ENCODE measurements around the gene KIF26B.

The KIF26B gene

DNA sequence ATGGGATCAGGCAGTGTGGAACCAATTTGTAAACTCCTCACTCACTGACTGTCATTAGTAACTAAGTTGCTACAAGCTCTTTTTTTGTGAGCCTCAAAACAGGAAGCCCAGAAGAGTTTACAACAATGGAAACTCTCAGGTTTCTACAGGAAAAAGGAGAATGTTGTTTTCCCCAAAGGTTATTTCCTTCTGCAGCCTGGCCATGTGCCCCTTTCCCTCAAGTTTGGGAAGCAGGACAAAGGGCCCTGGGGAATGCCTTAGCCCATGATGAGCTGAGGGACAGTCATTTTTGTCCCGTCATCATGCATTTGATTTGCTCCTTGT, 395.9 kb downstream of the KIF26B start:
- DNase-seq (ENCODE audit: low spot score) (no peak), FAIRE-seq (no peak)

DNA sequence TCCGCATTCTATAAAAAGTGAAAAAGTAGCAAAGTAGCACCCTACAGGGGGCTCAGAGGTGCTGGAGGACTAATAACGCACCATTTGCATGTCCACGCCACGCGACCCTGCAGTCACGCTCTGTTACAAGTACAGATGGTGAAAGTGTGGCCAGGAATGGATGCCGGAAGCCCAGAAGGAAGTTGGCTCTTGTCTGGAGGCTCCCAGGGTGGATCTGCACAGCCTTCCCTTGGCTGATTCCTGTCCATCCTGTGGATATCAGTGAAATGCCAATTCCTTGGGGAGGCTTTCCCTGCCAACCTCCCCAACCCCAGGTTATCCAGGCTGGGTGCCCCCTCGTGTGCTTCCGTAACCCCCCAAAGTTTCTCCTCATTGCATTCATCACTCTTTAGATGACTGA, 396.8 kb downstream of the KIF26B start:
- FAIRE-seq (no peak), DNase-seq (ENCODE audit: low spot score) (no peak)

DNA sequence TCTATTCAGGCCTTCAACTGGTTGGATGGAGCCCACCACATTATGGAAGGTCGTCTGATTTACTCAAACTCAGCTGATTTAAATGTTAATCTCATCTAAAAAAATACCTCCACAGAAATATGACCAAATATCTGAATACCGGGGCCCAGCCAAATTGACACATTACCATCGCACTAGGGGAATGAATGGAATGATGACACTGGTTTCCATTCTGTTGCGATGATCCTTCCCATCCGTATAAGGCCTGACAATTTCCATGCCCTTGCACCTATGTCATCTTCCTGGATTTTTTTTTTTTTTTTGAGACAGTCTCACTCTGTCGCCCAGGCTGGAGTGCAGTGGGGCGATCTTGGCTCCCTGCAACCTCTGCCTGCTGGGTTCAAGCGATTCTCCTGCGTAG, 397.5 kb downstream of the KIF26B start:
- FAIRE-seq = no peak
- no peak for DNase-seq (ENCODE audit: low spot score)

DNA sequence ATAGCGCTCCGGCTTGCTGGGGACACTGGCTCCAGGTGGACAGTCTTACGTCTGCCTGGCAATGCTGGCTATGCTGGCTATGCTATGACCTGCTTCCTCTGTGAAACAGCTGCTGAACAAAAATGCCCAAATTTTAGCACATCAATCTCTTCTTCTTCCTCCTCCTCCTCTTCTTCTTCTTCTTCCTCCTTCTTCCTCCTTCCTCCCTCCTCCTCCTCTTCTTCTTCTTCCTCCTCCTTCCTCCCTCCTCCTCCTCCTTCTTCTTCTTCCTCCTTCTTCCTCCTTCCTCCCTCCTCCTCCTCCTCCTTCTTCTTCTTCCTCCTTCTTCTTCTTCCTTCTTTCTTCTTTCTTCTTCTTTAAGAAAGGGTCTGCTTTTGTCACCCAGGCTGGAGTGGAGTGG, 401.3 kb downstream of the KIF26B start:
- no peak for DNase-seq (ENCODE audit: low spot score)
- no peak for FAIRE-seq

DNA sequence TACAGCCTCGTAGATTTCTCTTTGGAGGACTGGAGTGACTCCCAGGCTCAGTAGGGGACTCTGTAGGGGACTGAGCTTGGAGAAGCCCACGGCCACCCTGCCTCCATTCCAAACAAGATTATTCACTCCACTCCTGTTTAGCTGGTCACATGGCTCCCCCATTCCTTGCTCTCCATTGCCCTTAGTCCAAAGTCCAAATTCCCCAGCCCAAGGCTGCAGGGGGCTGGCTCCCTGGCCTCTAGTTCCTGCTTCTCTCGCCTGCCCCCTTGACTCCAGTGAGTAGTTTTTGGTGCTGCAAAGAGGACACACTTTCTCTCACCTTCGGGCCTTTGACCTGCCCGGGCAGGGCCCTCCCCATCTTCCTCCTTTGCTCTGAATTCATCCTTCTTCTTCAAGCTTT, 403.3 kb downstream of the KIF26B start:
- FAIRE-seq = no peak
- DNase-seq (ENCODE audit: low spot score) = no peak

DNA sequence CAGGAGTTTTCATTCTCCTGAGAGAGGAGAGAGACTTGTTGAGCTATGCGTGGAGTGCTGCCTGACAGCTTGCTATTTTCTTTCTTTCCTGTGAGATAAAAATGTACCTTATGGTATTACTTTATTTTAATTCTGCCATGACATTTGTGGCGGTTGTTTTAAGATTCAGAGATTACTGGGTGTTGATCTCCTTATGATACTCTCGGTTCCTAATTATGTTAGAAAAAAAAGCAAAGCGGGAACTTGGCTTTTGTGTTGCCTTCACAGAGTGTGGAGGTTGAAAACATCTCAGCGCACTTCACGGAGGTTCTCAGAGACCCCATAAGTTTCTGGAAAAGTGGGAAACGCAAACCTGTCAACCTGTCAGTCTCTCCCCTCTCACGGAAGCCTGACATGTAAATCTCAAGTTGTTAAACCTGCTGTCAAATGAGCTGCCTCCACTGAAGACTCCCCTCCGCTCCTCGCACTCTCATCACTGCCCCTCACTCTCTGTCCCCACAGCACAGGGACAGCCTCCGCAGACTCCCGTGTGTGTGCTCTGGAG, 405.6 kb downstream of the KIF26B start:
- DNase-seq (ENCODE audit: low spot score) (no peak), FAIRE-seq (no peak)

DNA sequence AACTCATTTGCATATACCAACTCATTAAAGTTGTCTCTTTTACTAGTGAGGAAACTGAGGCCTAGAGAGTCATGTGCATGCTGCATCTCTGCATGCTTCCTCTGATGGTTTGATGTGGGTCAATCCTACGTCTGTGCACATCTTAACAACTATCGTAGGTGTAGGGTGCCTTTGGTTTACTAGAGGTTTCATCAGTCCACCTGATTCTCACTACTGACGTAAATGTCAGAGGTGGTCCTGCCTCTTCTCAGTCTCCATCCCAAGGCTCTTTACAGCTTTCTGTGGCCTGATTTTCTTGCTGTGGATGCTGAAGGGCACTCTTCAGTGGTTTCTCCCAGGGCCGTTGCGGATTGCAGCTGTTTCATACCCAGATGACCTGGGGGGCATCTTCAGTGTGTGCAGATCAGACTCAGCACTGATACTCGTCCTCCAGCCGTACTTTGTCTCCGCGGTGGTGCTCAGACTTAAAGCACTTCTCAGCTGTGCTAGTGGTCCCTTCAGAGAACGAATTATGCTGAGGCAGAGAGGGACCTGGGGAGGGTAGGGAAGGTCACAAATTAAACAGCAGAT, 407.0 kb downstream of the KIF26B start:
- FAIRE-seq (no peak), DNase-seq (ENCODE audit: low spot score) (no peak)

DNA sequence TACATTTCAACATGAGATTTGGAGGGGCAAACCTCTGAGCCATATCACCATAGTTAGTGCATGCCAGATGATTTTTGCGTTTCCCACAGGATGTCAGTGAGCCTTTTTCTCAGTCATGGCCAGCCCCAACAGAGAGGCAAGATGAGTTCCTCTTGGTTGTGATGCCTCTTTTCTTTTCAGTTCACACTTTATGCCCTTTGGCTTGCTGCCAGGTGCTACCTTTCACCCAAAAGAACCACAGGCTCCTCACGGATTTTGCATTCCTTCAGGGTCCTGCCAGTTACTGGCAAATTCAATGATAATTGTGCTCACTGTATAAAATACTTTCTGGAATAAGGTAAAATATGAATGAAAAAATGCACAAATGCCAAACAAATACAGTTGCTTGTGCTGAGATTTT, 411.3 kb downstream of the KIF26B start:
- DNase-seq (ENCODE audit: low spot score) (no peak), FAIRE-seq (no peak)

DNA sequence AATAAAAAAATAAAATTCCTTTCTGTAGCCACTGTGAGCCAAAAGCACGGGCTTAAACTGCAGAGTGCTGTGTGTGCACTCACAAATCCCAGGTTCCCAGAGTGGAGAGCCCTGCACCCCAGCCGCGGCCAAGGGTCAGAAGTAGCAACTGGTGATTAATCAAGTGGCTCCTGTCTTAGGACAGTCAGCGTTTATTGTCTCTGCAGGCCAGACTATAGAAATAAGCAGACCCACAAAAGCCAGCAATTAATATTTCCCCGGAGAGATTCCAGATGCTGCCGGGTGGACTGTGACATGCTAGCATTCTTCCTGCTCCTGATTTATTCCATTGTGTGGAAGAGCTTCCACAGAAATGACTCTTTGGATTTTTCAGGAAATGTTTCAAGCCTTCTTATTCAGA, 412.2 kb downstream of the KIF26B start:
- DNase-seq (ENCODE audit: low spot score) = no peak
- FAIRE-seq = no peak

DNA sequence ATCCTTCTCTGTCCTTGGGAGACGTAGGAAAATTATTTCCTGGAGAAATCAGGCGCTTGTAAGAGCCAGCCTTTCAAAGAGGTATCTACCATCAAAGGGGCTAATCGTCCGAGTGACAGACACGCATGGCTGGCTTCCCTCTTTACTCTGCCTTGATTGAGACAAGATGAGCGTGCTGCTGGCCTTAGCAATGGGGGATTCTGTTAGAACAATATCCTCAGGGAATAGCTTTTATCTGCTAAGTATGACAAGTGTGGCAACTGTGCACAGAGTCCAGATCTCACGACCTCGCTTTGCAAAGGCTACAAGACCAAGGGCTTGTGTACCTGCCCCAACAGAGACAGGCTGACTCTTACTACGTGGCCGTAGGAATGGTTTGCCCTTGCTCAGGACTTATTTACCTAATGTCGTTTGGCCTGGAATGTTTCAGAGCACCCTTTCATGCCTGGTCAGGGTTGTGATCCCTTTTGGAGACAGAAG, 417.1 kb downstream of the KIF26B start:
- FAIRE-seq (no peak), DNase-seq (ENCODE audit: low spot score) (no peak)

DNA sequence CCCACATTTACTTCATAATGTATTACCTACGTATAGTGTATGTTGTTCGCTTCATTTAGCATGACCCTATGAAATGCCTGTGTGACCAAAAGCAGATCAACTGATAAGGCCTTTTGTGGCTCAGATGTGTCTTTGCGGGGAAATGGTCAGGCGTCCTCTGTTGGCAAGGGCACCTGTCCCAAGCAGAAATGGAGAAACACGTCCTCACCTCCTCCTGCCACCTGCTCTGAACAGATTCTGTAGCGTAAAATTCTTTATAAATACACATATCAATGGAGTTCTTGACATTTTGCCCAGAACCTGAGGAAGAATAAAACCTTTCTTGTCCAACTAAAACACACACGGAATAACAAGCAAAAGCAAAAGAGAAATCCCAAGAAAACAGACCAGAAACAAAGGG, 417.9 kb downstream of the KIF26B start:
- DNase-seq (ENCODE audit: low spot score) (no peak), FAIRE-seq (no peak)

DNA sequence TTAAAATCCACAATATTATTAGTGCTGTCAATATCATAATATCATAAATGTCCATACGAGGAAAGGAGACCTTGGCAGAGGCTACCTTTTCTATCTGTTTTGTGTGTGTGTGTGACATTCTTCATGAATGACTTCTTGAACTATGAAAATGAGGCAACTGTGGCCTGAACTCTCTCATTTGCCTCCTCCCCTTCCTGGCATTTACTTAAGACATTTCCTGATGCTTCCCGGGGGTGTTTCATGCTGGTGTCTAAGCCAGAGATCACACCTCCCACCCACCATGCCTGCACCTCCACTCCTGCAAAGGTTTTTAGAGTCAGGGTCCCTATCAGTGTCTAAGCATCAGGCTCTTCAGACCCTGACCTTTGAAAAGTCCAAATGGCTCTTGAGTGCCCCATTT, 420.9 kb downstream of the KIF26B start:
- DNase-seq (ENCODE audit: low spot score) = no peak
- no peak for FAIRE-seq

DNA sequence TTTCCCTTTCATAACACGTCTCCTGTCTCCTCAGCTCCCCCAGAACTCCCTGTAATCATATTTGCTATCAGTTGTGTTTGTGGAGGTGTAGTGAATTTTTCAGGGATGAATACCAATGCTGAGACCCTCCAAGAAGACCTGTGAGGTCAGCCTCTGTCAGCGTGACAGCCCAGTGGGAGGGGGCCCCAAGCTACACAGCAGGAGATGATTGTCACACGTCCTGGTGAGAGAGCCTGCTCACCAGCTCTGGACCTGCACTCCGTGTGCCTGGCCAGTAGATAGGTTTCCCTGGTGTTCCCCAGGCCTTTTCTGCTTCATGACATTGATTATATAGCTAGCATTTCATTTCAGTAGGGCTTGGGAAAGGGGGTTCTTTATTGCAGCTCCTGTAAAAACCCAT, 421.5 kb downstream of the KIF26B start:
- DNase-seq (ENCODE audit: low spot score) = no peak
- FAIRE-seq = no peak

DNA sequence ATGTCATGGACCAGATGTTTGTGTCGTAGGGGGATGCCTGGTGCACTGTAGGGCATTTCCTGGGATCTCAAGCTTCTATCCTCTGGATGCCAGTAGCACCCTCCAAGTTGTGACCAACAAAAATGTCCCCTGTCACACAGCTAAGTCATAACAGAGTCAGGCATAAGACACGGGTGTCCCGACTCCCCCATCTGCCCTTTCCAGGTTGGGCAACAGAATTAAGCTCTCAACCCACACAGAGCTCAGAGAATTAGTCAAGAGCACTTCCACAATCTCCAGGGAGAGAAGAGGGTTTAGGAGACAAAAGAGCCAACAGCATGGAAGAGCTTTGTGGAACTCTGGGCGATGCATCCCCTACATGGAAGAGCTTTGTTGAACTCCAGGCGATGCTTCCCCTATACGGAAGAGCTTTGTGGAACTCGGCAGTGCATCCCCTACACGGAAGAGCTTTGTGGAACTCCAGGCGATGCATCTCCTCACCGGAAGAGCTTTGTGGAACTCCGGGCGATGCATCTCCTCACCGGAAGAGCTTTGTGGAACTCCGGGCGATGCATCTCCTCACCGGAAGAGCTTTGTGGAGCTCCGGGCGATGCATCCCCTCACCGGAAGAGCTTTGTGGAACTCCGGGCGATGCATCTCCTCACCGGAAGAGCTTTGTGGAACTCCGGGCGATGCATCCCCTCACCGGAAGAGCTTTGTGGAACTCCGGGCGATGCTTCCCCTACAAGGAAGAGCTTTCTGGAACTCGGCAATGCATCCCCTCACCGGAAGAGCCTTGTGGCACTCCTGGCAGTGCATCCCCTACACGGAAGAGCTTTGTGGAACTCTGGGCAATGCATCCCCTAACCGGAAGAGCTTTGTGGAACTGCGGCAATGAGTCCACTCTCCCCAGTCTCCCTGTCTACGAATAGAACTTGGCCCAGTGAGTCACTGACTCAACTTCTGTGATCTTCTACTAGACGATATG, 422.7 kb downstream of the KIF26B start:
- no peak for FAIRE-seq
- DNase-seq (ENCODE audit: low spot score) = no peak

DNA sequence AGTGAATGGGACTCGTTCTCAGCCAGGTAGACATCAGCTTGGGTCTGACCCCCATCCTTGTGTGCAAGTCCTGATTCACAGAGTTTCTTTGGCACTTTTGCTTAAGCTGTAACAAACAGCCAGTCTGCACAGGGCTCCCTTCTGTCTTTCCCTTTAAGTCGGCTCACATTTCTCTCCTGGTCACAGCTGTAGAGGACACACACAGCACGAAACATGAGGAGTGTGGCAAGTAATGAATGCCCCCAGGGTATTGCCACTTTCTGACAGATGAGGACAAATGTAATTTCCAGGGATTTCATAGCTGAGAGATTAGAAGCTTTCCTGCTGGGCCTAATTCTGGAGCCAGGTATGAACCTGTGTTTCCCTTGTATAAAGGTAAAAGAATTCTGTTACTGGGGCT, 423.5 kb downstream of the KIF26B start:
- FAIRE-seq (no peak), DNase-seq (ENCODE audit: low spot score) (no peak)

DNA sequence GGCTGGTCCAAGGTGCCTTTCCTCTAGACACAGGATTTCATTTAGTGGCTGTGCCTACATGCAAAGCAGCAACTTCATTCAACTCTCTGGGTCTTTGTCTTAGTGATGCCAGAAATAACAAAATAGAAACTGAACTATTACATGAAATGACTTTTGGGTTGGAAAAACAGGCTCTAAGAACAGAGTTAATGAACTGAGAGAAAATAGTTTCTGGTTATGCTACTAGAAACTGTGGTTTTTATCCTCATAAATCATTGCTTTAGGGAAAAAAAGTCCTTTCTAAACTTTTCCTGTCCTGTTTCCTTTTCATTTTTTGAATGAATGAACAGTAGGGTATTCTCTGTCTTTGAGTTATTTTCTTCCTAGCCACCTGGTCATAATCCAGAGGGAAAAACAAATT, 424.0 kb downstream of the KIF26B start:
- FAIRE-seq = no peak

DNA sequence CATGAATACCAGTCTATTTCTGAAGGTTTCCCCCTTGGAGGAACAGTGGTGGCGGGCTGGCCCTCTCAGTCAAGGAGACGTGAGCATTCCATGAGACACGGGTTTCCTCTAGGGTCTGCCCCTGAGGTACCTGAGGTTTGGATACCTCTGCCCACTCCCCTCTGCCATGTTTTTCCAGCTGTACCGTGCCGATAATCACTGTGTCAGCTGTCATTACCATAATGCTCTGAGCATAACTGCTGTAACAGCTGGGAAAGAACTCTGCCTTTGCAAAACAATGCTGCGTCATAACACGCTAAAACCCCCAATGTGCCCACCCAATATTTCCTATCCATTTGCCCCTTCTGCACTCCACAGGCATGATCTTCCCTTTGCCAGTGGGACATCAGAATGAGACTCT, 425.1 kb downstream of the KIF26B start:
- FAIRE-seq (no peak), DNase-seq (ENCODE audit: low spot score) (no peak)

More for the DNA sequence above, 424.0 kb downstream of the KIF26B start:
- DNase-seq (ENCODE audit: low spot score) = no peak

DNA sequence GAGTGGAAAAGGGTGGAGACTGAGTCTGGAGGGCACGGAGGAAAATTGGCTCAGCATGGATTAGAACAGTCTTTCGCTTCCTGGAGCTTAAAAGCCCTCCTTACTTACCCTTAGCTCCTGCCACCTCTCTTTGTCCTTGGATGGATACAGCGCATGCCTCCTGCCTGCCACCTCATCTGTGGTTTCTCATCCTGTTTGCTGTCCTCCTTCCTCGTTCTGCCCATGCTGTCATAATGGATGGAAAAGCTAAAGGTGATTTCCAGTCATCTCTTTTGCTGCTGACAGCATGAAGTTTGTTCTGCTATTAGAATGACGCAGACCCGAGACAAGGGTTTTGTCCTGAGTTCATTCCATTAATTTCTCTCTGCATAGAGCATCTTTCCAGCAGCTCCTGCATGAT, 425.9 kb downstream of the KIF26B start:
- no peak for DNase-seq (ENCODE audit: low spot score)
- no peak for FAIRE-seq

DNA sequence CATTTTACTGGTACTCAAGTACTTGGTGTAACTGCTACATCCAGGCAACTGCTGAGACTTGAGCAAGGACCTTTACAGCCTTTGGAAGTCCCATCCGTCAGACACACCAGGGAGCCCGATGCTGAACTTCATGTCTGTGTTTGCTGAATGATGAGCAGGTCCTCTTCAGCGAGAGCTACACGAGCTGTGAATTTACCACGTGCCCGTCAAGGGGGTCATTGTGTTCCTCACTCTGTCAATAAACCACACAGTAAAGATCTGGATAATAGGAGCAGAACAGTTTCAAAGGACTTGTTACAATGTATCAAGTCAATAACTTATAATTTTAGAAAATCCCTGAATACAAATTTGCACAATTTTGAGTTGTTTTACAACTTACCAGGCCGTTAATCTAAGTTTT, 427.2 kb downstream of the KIF26B start:
- no peak for FAIRE-seq
- no peak for DNase-seq (ENCODE audit: low spot score)

DNA sequence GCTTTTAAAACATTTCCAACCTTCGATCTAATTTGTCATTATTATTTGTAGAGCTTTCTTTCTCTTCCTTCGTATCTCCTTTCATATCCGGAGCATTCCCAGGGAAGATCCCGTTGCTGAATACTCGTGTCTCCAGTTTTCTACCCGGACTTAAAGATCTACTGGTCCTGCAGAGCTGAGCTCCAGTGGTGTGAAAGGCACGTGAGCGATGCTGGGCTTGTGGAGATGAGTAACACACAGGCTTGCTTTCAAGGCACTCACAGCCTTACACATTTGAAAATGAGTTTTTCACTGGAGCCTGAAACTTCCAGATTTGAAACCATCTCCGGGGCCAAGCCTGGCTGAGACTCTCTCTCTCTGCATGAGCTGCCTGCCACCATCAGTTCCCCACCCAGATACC, 428.3 kb downstream of the KIF26B start:
- DNase-seq (ENCODE audit: low spot score) (no peak), FAIRE-seq (no peak)

DNA sequence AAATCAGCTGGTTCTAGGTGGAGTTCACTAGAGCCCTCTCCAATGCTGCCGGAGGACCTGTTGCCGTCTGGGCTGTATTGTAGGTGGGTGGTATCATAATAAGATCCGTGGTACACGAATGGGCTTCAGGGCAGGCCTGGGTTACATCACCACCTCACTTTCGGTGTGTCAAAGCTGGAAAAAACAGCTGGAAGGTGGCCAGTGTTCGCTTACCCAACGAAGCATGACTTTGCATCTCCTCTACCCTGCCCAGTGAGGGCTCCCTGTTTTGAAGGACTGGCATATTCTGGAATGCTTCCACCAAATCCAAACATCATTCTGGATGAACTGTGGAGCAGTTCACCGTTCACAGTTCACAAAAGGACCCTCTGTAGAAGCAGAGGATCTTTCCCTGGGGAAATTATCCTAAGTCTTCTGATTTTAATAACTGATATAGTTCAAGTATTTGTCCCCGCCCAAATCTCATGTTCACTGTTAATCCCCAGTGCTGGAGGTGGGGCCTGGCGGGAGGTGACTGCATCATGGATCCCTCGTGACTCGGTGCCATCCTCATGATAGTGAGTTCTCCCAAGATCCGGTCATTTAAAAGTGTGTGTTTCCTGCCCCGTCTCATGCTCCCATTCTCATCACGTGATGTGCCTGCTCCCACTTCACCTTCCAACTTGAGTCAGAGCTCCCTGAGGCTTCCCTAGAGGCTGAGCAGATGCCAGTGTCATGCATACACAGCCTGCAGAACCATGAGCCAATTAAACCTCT, 429.0 kb downstream of the KIF26B start:
- no peak for FAIRE-seq
- no peak for DNase-seq (ENCODE audit: low spot score)

Measured in urothelium cell line (cell line).